Renal cortical epithelial cell (primary cell): ENCODE measurements around the gene CA5A. TPM values are rescaled to one million over a fixed set of nuclear protein-coding genes. Genes with fewer than 3 reads are reported as not detected.
"Not testable (repeated sequence)": the region's sequence is repeated elsewhere in the genome, so short reads cannot be mapped to it uniquely, and the experiment has no call there.

Experiments
- DNase-seq: peaks from one replicate; pipeline ENCODE4 v3.0.0-alpha.2; 2011; ENCODE audit warnings: low read depth
- total RNA-seq: library from RNA; depleted of rRNA; stranded (reverse); fragments of >200 nt; gene quantifications from 2 replicates; pipeline ENCODE4 v1.2.3, GENCODE V29; 2014

CA5A gene
- total RNA-seq, 1 donor from 2014 or later = not detected

GRCh38 chr16:87948119-87948545 lies 11.8 kb upstream of the CA5A start:
- DNase-seq = no peak

GRCh38 chr16:87947356-87948118 lies 11.2 kb upstream of the CA5A start:
- DNase-seq = peak; percentile 28

GRCh38 chr16:87946596-87947347 lies 10.4 kb upstream of the CA5A start:
- DNase-seq = no peak

GRCh38 chr16:87945351-87946042 lies 9.2 kb upstream of the CA5A start:
- DNase-seq = peak; percentile 56

GRCh38 chr16:87942680-87943079 lies 6.4 kb upstream of the CA5A start:
- DNase-seq = no peak

- DNase-seq = no peak
Measured at GRCh38 chr16:87939562-87940423, 3.5 kb upstream of the CA5A start.

GRCh38 chr16:87938412-87938949 lies 2.2 kb upstream of the CA5A start:
- DNase-seq = no peak

- DNase-seq = not testable (repeated sequence)
Measured at GRCh38 chr16:87937231-87937542, 858 bp upstream of the CA5A start.

GRCh38 chr16:87936016-87936374 lies 334 bp downstream of the CA5A start:
- DNase-seq = not testable (repeated sequence)

- DNase-seq = not testable (repeated sequence)
Measured at GRCh38 chr16:87934752-87935425, 1.4 kb downstream of the CA5A start.

- DNase-seq = no peak
Measured at GRCh38 chr16:87933140-87933495, 3.2 kb downstream of the CA5A start.

- DNase-seq = not testable (repeated sequence)
Measured at GRCh38 chr16:87932475-87933139, 3.7 kb downstream of the CA5A start.

- no peak for DNase-seq
Measured at GRCh38 chr16:87931504-87931903, 4.8 kb downstream of the CA5A start.

GRCh38 chr16:87930456-87930855 lies 5.9 kb downstream of the CA5A start:
- no peak for DNase-seq

GRCh38 chr16:87929986-87930385 lies 6.3 kb downstream of the CA5A start:
- no peak for DNase-seq

- no peak for DNase-seq
Measured at GRCh38 chr16:87927195-87927562, 9.2 kb downstream of the CA5A start.

GRCh38 chr16:87926246-87927194 lies 9.8 kb downstream of the CA5A start:
- DNase-seq = no peak

GRCh38 chr16:87924811-87925670 lies 11.3 kb downstream of the CA5A start:
- DNase-seq = peak; percentile 91
